Muscle layer of duodenum (tissue), 2 donors: Measurements from ENCODE around the gene ZNF462.
"Not testable (repeated sequence)": the region's sequence is repeated elsewhere in the genome, so short reads cannot be mapped to it uniquely, and the experiment has no call there.

Source experiments
- H3K27ac ChIP-seq: one replicate; pipeline ENCODE4 v1.7.0; 2013; ENCODE audit warnings: mild to moderate bottlenecking, low read length
- H3K27me3 ChIP-seq: one replicate; pipeline ENCODE4 v1.7.0; 2013; ENCODE audit warnings: low read depth, mild to moderate bottlenecking, control low read depth, low read length
- H3K36me3 ChIP-seq, 2 donors: one replicate each; pipeline ENCODE4 v1.7.0; 2013; ENCODE audit warnings: low read length in 2 of 2, control low read depth in 1 of 2, mild to moderate bottlenecking in 1 of 2; ENCODE audit not compliant: insufficient read depth in 2 of 2, control insufficient read depth in 1 of 2
- H3K4me1 ChIP-seq, 2 donors: one replicate each; pipeline ENCODE4 v1.7.0; 2013; ENCODE audit warnings: low read length in 2 of 2, mild to moderate bottlenecking in 2 of 2, control low read depth in 1 of 2, moderate library complexity in 1 of 2; ENCODE audit not compliant: insufficient read depth in 2 of 2, control insufficient read depth in 1 of 2
- H3K4me3 ChIP-seq, 2 donors: one replicate each; pipeline ENCODE4 v1.7.0; 2013; ENCODE audit warnings: low read length in 2 of 2, low read depth in 1 of 2, mild to moderate bottlenecking in 1 of 2
- H3K9me3 ChIP-seq, 2 donors: one replicate each; pipeline ENCODE4 v1.7.0; 2013; ENCODE audit warnings: low read length in 2 of 2, control low read depth in 1 of 2, mild to moderate bottlenecking in 1 of 2; ENCODE audit not compliant: control insufficient read depth in 1 of 2
- donor health status: healthy.

The ZNF462 gene

DNA sequence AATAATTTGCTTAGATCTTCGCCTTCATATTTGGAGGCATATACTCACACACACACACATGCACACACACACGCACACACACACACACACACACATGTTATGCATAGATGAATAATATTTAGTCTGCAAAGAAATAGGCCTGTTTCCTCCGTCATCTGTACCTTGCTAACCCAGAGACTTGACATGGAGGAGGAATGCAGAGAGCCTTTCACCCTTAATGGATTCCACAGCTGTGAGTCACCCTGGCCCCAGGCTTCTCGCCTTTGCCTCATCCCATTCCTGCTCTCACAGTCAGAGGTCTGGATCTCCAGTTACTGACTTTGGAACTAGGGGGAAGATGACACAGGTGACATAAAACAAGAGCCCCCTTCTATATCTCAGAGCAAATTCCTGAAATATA lies 29.7 kb downstream of the ZNF462 start:
- peaks cover 3 to 9% of the 10 kb centered on the region in 2 donors for H3K4me1 ChIP-seq
- H3K27me3 ChIP-seq = no peaks in the 10 kb centered on the region
- H3K9me3 ChIP-seq = no peaks in the 10 kb centered on the region
- no peaks in the 10 kb centered on the region for H3K36me3 ChIP-seq
- H3K4me3 ChIP-seq = no peak overlapping the region
- H3K27ac ChIP-seq = peak overlapping the region; percentile 73

DNA sequence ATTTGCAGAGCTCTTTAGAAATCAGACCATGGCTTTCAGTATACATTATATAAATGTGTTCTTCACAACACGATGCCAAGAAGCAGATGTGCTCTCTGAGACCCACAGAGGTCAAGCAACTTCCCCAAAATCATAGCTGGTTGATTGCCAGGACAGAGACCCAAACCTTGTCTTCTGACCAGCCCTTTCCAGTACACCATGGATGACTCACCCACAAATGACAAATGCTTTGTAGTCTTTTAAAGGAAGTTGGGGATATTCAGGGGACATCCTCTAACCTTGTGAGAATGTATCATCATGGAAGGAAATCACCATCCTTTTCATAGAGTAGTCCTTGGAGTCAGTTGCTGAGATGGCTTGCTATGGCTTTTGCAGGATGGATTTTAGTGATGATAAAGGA lies 30.1 kb downstream of the ZNF462 start:
- Histone ChIP-seq H3K36me3 (no peaks in the 10 kb centered on the region), H3K27me3 (no peaks in the 10 kb centered on the region), H3K4me3 (no peak overlapping the region), H3K9me3 (no peaks in the 10 kb centered on the region), H3K27ac (peak overlapping the region; percentile 73), H3K4me1 (peaks cover 3 to 14% of the 10 kb centered on the region in 2 donors)

DNA sequence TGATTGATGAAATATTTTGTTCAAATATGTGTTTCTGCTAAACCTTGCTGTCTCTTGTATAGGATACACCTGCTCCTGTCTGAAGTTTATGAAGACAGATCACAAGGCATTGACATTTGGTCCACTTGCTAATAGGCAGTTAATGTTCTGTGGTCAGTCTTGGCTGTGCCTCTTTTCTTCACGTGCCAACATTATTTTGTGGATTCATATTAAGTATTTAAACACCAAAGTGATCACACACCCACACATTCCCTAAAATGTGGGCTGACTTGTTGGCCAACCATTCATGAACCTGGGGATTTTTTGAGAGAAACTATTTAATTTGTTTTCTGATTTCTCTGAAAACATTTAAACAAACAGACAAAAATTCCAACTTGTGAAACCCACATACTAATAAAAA lies 33.7 kb downstream of the ZNF462 start:
- Histone ChIP-seq H3K9me3 (no peaks in the 10 kb centered on the region), H3K36me3 (no peaks in the 10 kb centered on the region), H3K27ac (no peak overlapping the region), H3K4me1 (peaks cover 3 to 9% of the 10 kb centered on the region in 2 donors), H3K27me3 (no peaks in the 10 kb centered on the region), H3K4me3 (no peak overlapping the region)

DNA sequence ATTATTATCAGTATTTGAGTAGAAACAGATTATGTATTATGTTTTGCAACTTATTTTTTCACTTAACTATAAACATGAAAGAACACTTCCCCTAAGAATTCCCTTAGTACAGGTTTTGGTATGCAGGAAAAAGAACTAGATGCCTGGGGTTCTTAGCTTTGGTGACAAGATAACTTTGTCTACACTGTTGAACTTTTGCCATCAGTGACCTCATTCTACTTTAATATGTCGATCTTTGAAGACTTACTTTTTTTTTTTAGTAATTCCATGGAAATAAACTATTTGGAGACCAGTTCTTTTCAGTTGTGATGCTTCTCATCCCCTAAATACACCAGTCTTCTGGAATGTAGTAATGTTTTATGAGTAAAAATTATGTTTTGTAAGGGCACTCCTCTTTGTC lies 34.3 kb downstream of the ZNF462 start:
- Histone ChIP-seq H3K27me3 (no peaks in the 10 kb centered on the region), H3K4me3 (no peak overlapping the region), H3K27ac (peak overlapping the region; percentile 60), H3K36me3 (no peaks in the 10 kb centered on the region), H3K9me3 (no peaks in the 10 kb centered on the region), H3K4me1 (peaks cover 3 to 9% of the 10 kb centered on the region in 2 donors)

DNA sequence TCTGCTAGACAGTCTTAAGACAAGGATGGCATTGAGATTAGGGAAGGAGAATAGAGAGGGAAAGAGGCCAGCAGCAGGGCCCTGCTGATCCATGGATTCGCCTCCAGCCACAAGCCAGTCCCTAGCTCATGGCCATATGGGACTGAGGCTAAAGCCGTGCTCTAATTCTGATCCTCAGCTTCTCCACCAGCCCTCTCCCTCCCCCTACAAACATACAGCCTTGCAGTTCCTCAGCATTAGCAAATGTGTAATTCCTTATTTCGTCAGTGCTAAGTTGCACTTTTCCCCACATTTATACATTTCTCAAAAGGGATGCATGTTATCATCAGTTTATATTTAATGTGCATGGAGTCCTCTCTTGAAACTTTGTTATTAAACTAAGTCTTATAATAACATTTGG lies 34.8 kb downstream of the ZNF462 start:
- Histone ChIP-seq H3K4me3 (no peak overlapping the region), H3K4me1 (peaks cover under 1 to 9% of the 10 kb centered on the region in 2 donors), H3K27ac (peak overlapping the region; percentile 60), H3K36me3 (no peaks in the 10 kb centered on the region), H3K9me3 (no peaks in the 10 kb centered on the region), H3K27me3 (no peaks in the 10 kb centered on the region)

DNA sequence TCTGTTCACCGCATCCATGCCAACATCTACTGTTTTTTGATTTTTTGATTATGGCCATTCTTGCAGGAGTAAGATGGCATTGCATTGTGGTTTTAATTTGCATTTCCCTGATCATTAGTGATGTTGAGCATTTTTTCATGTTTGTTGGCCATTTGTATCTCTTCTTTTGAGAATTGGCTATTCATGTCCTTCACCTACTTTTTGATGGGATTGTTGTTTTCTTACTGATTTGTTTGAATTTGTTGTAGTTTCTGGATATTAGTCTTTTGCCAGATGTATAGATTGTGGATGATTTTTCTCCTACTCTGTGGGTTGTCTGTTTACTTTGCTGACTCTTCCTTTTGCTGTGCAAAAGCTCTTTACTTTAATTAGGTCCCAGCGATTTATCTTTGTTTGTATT lies 37.6 kb downstream of the ZNF462 start:
- H3K36me3 ChIP-seq, H3K27ac ChIP-seq, H3K9me3 ChIP-seq, H3K4me3 ChIP-seq, H3K27me3 ChIP-seq, H3K4me1 ChIP-seq: not testable (repeated sequence)

DNA sequence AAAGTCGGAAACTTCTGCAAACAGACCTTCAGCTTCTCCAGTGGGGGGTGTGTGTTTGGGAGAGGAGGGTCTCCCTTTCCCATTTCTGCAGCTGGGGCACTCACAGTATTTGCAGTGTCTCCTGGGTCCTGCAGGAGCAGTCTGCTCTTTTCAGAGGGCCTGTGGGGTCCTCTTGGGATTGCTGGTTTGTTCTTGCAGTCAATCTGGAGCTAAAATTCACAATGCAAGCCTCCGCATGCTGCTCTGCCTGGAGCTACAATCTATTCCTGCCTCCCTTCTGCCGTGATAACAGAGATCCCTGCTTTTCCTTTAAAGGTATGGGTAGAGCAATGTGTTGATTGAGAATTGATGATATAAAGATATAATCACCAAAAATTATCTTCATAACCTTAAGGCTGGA lies 43.2 kb downstream of the ZNF462 start:
- peaks cover 0 to 4% of the 10 kb centered on the region in 2 donors for H3K9me3 ChIP-seq
- H3K27me3 ChIP-seq = no peaks in the 10 kb centered on the region
- no peak overlapping the region for H3K4me3 ChIP-seq
- H3K27ac ChIP-seq = no peak overlapping the region
- no peaks in the 10 kb centered on the region for H3K36me3 ChIP-seq
- H3K4me1 ChIP-seq = no peaks in the 10 kb centered on the region

DNA sequence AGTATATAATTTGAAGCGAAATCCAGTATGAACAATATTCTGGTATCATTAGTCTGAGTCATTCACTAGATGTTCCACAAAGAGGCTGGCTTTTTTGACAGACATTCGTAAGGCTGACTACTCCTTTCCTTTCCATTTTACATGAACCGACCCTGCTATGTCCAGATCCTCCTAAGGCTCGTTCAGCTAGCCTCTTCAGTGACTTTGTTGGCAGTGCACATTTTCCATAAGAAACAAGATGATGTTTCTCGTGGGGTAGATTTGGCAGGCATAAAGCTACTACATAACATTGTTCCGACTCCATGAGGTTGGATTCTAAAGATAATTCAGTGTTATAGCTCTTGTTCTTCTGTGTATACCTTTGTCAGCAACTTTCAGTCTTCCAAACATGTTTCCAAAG lies 49.0 kb downstream of the ZNF462 start:
- H3K9me3 ChIP-seq = no peaks in the 10 kb centered on the region
- peaks cover 4% of the 10 kb centered on the region in 2 donors for H3K4me1 ChIP-seq
- no peak overlapping the region for H3K27ac ChIP-seq
- H3K27me3 ChIP-seq = no peaks in the 10 kb centered on the region
- no peak overlapping the region for H3K4me3 ChIP-seq
- H3K36me3 ChIP-seq = no peaks in the 10 kb centered on the region

DNA sequence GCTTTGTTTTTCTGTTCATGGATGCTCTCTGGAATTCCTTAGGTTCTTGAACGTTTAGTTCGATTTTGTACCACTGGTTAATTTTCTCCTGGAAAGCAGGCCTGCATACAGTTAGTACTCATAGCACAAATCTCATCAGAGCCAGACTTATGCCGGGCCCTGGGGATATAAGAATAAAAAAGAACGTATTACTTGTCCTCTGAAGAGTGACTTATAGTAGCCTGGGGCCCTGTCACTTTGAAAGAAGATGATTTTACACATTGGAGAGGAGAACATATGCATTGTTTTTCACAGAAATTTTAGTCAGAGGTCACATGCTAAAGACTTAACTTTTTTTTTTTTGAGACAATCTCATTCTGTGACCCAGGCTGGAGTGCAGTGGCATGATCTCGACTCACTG lies 50.3 kb downstream of the ZNF462 start:
- Histone ChIP-seq H3K27ac (no peak overlapping the region), H3K4me3 (no peak overlapping the region), H3K36me3 (no peaks in the 10 kb centered on the region), H3K27me3 (no peaks in the 10 kb centered on the region), H3K9me3 (no peaks in the 10 kb centered on the region), H3K4me1 (peaks cover 4 to 10% of the 10 kb centered on the region in 2 donors)

DNA sequence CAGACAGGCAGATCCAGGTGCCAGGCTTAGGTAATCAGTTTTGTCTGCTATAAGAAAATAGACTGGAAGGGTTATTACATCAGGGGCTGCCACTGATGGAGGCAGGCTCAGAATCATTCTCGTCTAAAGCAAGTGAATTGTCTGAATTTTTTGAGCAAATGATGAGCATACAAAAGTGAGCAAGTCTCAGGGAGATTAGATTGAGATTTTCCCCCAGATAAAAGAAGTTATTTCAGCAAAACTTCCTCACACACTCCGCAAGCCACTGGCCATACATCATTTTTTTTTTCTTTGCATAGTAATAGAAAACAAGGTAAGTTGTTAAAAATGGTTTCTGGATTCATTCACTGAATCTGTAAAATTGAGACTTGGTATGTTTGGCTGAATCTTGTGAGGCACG lies 52.9 kb downstream of the ZNF462 start:
- H3K27ac ChIP-seq = no peak overlapping the region
- no peak overlapping the region for H3K4me3 ChIP-seq
- H3K36me3 ChIP-seq = no peaks in the 10 kb centered on the region
- H3K9me3 ChIP-seq = no peaks in the 10 kb centered on the region
- no peaks in the 10 kb centered on the region for H3K27me3 ChIP-seq
- peaks cover 12 to 26% of the 10 kb centered on the region in 2 donors for H3K4me1 ChIP-seq

DNA sequence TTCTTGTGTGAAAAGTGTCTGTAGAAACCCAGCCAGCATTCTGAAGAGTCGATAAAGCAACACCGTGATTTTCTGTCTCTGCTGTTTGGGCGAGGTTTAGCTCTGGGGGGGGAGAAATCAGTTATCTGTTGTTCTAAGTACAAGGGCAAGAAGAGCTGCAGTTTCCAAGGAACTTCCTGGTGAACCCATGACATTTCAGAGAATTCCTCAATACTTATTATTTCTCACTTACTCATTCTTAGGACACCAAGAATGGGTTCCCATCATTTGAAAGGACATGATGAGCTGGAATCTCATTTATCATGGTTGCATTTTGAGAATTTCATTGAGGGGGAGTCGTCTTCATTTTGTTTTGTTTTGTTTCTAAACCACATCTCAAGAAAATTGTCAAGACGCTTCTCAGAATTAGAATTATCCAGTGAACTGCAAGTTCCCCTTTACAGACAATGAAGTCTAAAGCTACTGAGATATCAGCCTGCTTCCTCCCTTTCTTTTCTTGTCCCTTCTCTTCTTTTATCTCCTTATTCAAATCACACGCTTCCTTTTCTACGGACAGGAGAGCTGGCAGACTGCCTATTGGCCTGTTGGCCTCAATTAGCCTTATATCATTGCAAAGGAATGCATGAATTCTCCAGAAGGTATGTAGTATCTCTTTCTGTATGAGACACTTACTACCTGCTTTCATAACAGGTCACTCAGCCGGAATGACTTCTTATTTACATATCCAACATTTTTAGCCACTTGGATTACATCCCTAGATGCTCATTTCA lies 53.7 kb downstream of the ZNF462 start:
- Histone ChIP-seq H3K4me1 (peaks cover 14 to 34% of the 10 kb centered on the region in 2 donors), H3K4me3 (no peak overlapping the region), H3K9me3 (no peaks in the 10 kb centered on the region), H3K36me3 (no peaks in the 10 kb centered on the region), H3K27ac (peak overlapping the region; percentile 24), H3K27me3 (no peaks in the 10 kb centered on the region)
